ENCODE data around the gene TMEM87B. TPM values are rescaled to one million over a fixed set of nuclear protein-coding genes. Genes with fewer than 3 reads are reported as not detected.
A peak's percentile ranks its signal among the peaks of the same experiment; 100 is the strongest.

TMEM87B gene
- total and polyA plus RNA-seq, 2 of the 4 experiments (the other 2 are of a cell fraction) = 6.3 to 12.5 TPM

DNA sequence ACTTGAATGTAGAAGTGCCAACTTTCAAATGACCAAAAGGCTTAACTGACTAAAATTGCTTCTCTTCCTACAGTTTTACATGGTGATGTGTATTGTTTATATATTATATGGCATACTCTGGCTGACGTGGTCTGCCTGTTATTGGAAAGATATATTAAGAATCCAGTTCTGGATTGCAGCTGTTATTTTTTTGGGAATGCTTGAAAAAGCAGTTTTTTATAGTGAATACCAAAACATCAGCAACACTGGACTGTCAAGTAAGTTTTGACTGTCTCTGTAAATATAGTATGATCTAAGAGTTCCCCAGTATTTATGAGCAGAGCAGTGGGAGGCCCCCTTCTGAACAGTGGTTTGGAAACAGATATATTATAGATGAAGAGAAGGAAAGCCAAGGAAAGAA is 26.2 kb downstream of the TMEM87B start:
- Histone ChIP-seq H3K4ac (ENCODE audit: low read depth, low read length) (peak overlapping the region; percentile 28; the same call in 1 of the 2 replicates), H2BK5ac (ENCODE audit: low read depth, low read length, poor library complexity, severe bottlenecking) (peak overlapping the region; percentile 60), H3K9me1 (ENCODE audit: insufficient read depth, low read length) (peaks cover 28% of the 10 kb centered on the region), H3K36me3 (ENCODE audit: control insufficient read depth, insufficient read depth, low read length) (peaks cover 41% of the 10 kb centered on the region), H4K5ac (ENCODE audit: low read depth, low read length) (no peak overlapping the region), H3K9me3 (ENCODE audit: control insufficient read depth, insufficient read depth, low read length) (no peaks in the 10 kb centered on the region), H3K27ac (ENCODE audit: insufficient read depth, low read length) (no peak overlapping the region; the same call in 1 of the 2 replicates), H4K91ac (ENCODE audit: insufficient read depth, low read depth, low read length) (no peak overlapping the region), H2BK120ac (ENCODE audit: low read depth, low read length) (no peak overlapping the region), H3K14ac (replicated peaks; ENCODE audit: low read depth, low read length) (no peak overlapping the region), H2BK15ac (ENCODE audit: low read depth, low read length) (no peak overlapping the region), H2AK9ac (replicated peaks; ENCODE audit: low read depth, low read length, poor library complexity) (no peak overlapping the region), H2BK20ac (ENCODE audit: low read depth, low read length) (peak overlapping the region; percentile 8; the same call in 1 of the 2 replicates), H4K8ac (ENCODE audit: low read depth in 2 of 2, low read length in 2 of 2) (no peak overlapping the region), H2AK5ac (ENCODE audit: low read depth, low read length) (no peak overlapping the region), H2AFZ (replicated peaks; ENCODE audit: low read length, poor library complexity) (no peak overlapping the region), H3K4me3 (ENCODE audit: insufficient read depth, low read depth, low read length) (no peak overlapping the region), H3K4me2 (ENCODE audit: low read depth, low read length) (peak overlapping the region; percentile 32), H3K18ac (ENCODE audit: low read depth, low read length) (peak overlapping the region; percentile 31; the same call in 1 of the 2 replicates), H3K23ac (ENCODE audit: low read depth, low read length) (no peak overlapping the region), H3K56ac (ENCODE audit: extremely low read depth, insufficient read depth, low read length) (no peak overlapping the region), H3K4me1 (ENCODE audit: control insufficient read depth, insufficient read depth, low read length) (peaks cover 8% of the 10 kb centered on the region), H4K20me1 (ENCODE audit: insufficient read depth, low read length) (no peaks in the 10 kb centered on the region), H3K9ac (ENCODE audit: low read depth, low read length) (peak overlapping the region; percentile 5; the same call in 1 of the 2 replicates), H3K27me3 (ENCODE audit: control insufficient read depth, insufficient read depth, low read length) (no peaks in the 10 kb centered on the region), H3K79me1 (ENCODE audit: low read depth in 1 of 2, low read length in 2 of 2) (peaks cover 36 to 68% of the 10 kb centered on the region in 2 experiments)
- CTCF ChIA-PET = no interaction called here
- WGBS, 2 experiments (ENCODE audit: extremely low coverage in 2 of 2, insufficient read length in 1 of 2) = no CpG with 5 or more reads among the region's 1 CpG
- dilution Hi-C loops (cut with HindIII; ENCODE audit: low sequenced_read_pairs, unreplicated experiment) (no loop called here), intact Hi-C loops (cut with micrococcal nuclease) (no loop called here), in situ Hi-C loops (cut with MboI; ENCODE audit: low sequenced_read_pairs) (no loop called here)
- ATAC-seq (ENCODE audit: low read depth) (peak; percentile 79), DNase-seq (peak; percentile 61)
- POLR2A ChIA-PET (ENCODE audit: unreplicated experiment) = no interaction called here
- TF ChIP-seq CEBPB (IDR thresholded peaks at IDR 0.05; ENCODE audit: low read depth, low read length) = no peak
- no TSS peak for BruUV-seq (replicated peaks)

Data from IMR-90 (cell line).